ENCODE results near the gene FAM20B.

The FAM20B gene

GRCh38 chr1:179066471-179066870 is 40.8 kb downstream of the FAM20B start:
- TF ChIP-seq REST (IDR thresholded peaks at IDR 0.05; ENCODE audit: insufficient read depth in 1 of 2, low read depth in 2 of 2, low read length in 2 of 2) (no peak), SIN3A (IDR thresholded peaks at IDR 0.05; ENCODE audit: borderline replicate concordance, insufficient read depth, low read length) (no peak), POLR2AphosphoS5 (IDR thresholded peaks at IDR 0.05; ENCODE audit: low read depth, low read length) (no peak), FOXP2 (optimal IDR thresholded peaks at IDR 0.05; ENCODE audit: borderline replicate concordance, extremely low read depth, extremely low read length, insufficient read depth) (no peak), TAF1 (IDR thresholded peaks at IDR 0.05; ENCODE audit: borderline replicate concordance, insufficient read depth, low read length) (no peak)

GRCh38 chr1:179077396-179077795 is 51.7 kb downstream of the FAM20B start:
- TF ChIP-seq FOXP2 (optimal IDR thresholded peaks at IDR 0.05; ENCODE audit: borderline replicate concordance, extremely low read depth, extremely low read length, insufficient read depth): no peak
- TF ChIP-seq POLR2AphosphoS5 (IDR thresholded peaks at IDR 0.05; ENCODE audit: low read depth, low read length): no peak
- no peak for TF ChIP-seq TAF1 (IDR thresholded peaks at IDR 0.05; ENCODE audit: borderline replicate concordance, insufficient read depth, low read length)

- no peak for TF ChIP-seq REST (IDR thresholded peaks at IDR 0.05; ENCODE audit: insufficient read depth in 1 of 2, low read depth in 2 of 2, low read length in 2 of 2)
- TF ChIP-seq POLR2AphosphoS5 (IDR thresholded peaks at IDR 0.05; ENCODE audit: low read depth, low read length): peak; percentile 18; the same call in 1 of the 2 replicates
These were observed 53.5 kb downstream of the FAM20B start for GRCh38 chr1:179079113-179079761.

- no peak for TF ChIP-seq REST (IDR thresholded peaks at IDR 0.05; ENCODE audit: insufficient read depth in 1 of 2, low read depth in 2 of 2, low read length in 2 of 2)
- TF ChIP-seq TAF1 (IDR thresholded peaks at IDR 0.05; ENCODE audit: borderline replicate concordance, insufficient read depth, low read length): no peak
- no peak for TF ChIP-seq POLR2AphosphoS5 (IDR thresholded peaks at IDR 0.05; ENCODE audit: low read depth, low read length)
- TF ChIP-seq FOXP2 (optimal IDR thresholded peaks at IDR 0.05; ENCODE audit: borderline replicate concordance, extremely low read depth, extremely low read length, insufficient read depth): no peak
- no peak for TF ChIP-seq SIN3A (IDR thresholded peaks at IDR 0.05; ENCODE audit: borderline replicate concordance, insufficient read depth, low read length)
These were observed 55.4 kb downstream of the FAM20B start for GRCh38 chr1:179080866-179081686.

- 0 out of 2 replicates have a peak, but pooled peaks have one; percentile 57 for TF ChIP-seq POLR2AphosphoS5 (IDR thresholded peaks at IDR 0.05; ENCODE audit: low read depth, low read length)
- TF ChIP-seq SIN3A (IDR thresholded peaks at IDR 0.05; ENCODE audit: borderline replicate concordance, insufficient read depth, low read length): no peak
These were observed 56.1 kb downstream of the FAM20B start, which contains the start of gene TOR3A for GRCh38 chr1:179081687-179082332. TOR3A (plus strand) TSS chr1:179082070; CDS start chr1:179082129, 59 bp downstream.
